Left lung (tissue), 10 donors: ENCODE measurements around the gene PRSS22. TPM values are rescaled to one million over a fixed set of nuclear protein-coding genes. Genes with fewer than 3 reads are reported as not detected.

Experiments used
- ATAC-seq: fragments of 200-7000 bp; cut with Tn5 transposase; one replicate; pipeline ENCODE4 v1.9.1; 2020; ENCODE audit warnings: moderate library complexity
- DNase-seq, 4 donors: peaks; one replicate each; pipeline ENCODE4 v3.0.0-alpha.2; 2013 to 2020
- H3K27ac ChIP-seq, 2 donors: fragments of 200-600 bp; sonication (generic) in 1 of 2; one replicate each; pipeline versions ENCODE4 v1.5.0 to v1.8.0; 2020 to 2021
- H3K27me3 ChIP-seq, 2 donors: fragments of 200-600 bp; sonication (generic) in 1 of 2; one replicate each; pipeline versions ENCODE4 v1.5.0 to v1.8.0; 2020 to 2021
- H3K36me3 ChIP-seq, 2 donors: fragments of 200-600 bp; sonication (generic) in 1 of 2; one replicate each; pipeline versions ENCODE4 v1.5.0 to v1.8.0; 2020 to 2021
- H3K4me1 ChIP-seq, 2 donors: fragments of 200-600 bp; one replicate each; pipeline ENCODE4 v1.8.0; 2021
- H3K4me3 ChIP-seq, 2 donors: fragments of 200-600 bp; sonication (generic) in 1 of 2; one replicate each; pipeline versions ENCODE4 v1.5.0 to v1.8.0; 2020 to 2021; ENCODE audit warnings: mild to moderate bottlenecking in 1 of 2
- H3K9me3 ChIP-seq, 2 donors: fragments of 200-600 bp; sonication (generic) in 1 of 2; one replicate each; pipeline versions ENCODE4 v1.5.0 to v1.8.0; 2020 to 2021
- intact Hi-C, 2 donors: fragments of 100-400 bp; cut with DNase I; formaldehyde crosslinking; loops; one replicate each; pipeline versions ENCODE4 v1.11.2 to v1.14.2; 2022
- polyA plus RNA-seq, 6 donors: library from polyadenylated mRNA; unstranded; fragments of 120-200 nt; gene quantifications; one replicate each; pipeline ENCODE4 v1.2.1, GENCODE V29; 2013; ENCODE audit not compliant: insufficient read length in 6 of 6
- total RNA-seq, 2 donors: library from RNA; stranded (reverse); fragmentation: NEBNext Ultra II Directional; extraction: Animal tissue kit (Norgen Biotek cat#: 25700); gene quantifications; one replicate each; pipeline ENCODE4 v1.2.1, GENCODE V29; 2021
- TF ChIP-seq, protein P1 (sequence below), 2 donors: fragments of 200-600 bp; sonication (generic) in 1 of 2; IDR thresholded peaks; one replicate each; pipeline versions ENCODE4 v1.5.0 to v1.8.0; 2021; ENCODE audit warnings: antibody characterized with exemption in 2 of 2
- donor health status: DM: no; HTN: yes; CAD: no.
- donor health status: DM: no; HTN: no; CAD: no.

Gene PRSS22
- total and polyA plus RNA-seq, 8 donors, result 11.9 to 17.3 (median 15.9) TPM

DNA sequence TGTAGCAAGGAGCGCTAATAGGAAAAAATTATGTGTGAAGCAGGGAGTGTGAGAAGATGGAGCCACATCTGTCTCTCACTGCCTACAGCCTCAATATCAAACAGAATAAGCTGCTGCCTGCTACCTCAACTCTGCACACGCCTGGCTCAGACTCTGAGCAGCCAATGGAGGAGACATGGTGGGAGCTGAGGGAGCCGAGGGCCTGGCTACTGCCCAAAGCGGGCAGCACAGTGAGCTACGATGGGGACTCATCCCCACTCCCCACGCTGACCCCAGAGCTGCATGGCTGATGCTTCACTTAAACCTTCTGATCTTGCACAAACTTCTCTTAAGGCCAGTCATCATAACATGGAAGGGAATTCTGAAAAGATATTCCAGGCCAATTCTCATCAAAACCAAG is 14.0 kb upstream of the PRSS22 start:
- no peaks in the 10 kb centered on the region for H3K9me3 ChIP-seq
- no peak overlapping the region for H3K4me3 ChIP-seq
- peaks cover 6 to 15% of the 10 kb centered on the region in 2 donors for H3K4me1 ChIP-seq
- no peak overlapping the region for H3K27ac ChIP-seq
- TF ChIP-seq, protein P1, sequence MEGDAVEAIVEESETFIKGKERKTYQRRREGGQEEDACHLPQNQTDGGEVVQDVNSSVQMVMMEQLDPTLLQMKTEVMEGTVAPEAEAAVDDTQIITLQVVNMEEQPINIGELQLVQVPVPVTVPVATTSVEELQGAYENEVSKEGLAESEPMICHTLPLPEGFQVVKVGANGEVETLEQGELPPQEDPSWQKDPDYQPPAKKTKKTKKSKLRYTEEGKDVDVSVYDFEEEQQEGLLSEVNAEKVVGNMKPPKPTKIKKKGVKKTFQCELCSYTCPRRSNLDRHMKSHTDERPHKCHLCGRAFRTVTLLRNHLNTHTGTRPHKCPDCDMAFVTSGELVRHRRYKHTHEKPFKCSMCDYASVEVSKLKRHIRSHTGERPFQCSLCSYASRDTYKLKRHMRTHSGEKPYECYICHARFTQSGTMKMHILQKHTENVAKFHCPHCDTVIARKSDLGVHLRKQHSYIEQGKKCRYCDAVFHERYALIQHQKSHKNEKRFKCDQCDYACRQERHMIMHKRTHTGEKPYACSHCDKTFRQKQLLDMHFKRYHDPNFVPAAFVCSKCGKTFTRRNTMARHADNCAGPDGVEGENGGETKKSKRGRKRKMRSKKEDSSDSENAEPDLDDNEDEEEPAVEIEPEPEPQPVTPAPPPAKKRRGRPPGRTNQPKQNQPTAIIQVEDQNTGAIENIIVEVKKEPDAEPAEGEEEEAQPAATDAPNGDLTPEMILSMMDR (IDR thresholded peaks at IDR 0.05), result no peak
- no peaks in the 10 kb centered on the region for H3K27me3 ChIP-seq
- peak in 1 of 4 donors; percentile 53 for DNase-seq
- no peak for ATAC-seq
- no peaks in the 10 kb centered on the region for H3K36me3 ChIP-seq
- intact Hi-C loops, result loop anchor here in 1 of 2 donors (10.0 kb wide), 1 partner anchor 53 kb away; no protein-coding TSS in a partner anchor

DNA sequence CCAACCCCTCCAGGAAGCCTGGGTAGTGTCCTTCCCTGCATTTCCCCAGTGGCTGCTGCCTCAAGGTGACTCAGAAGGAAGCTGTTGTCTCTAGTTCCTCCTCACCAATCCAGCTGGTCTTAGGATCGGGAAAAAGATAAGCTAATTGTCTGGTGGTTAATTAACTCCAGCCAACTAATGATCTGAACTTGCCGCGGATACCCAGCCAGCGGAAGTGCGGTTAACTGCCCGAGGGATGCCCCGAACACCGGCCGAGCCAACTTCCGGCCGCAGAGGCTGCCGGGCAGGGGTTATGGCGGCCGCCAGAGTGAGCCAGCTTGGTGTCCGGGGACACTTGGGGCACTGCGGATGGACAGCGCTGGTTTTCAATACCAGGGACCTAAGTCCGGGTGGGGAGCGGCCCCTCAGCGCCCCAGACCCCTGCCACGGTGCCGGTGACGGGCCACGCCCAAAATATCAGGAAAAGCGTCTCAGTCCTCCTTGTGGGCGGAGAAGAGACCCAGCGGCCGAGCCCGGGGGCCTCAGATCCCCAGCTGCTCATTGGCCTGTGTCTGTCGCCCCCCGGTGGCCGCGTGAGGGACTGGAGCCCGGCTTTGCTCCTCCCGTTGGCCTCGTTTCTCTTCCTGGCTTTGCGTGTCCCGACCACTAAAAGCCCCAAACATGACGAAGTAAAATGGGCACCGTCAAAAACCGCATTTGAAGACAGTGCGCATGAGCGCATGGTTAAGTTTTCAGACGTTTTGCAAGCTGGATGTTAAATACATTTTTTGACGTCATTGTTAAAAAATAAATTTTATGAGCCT is 10.2 kb upstream of the PRSS22 start:
- Histone ChIP-seq H3K27ac (peak overlapping the region; percentile 88 to 94), H3K4me1 (peaks cover 6 to 10% of the 10 kb centered on the region in 2 donors), H3K9me3 (no peaks in the 10 kb centered on the region), H3K36me3 (no peaks in the 10 kb centered on the region), H3K4me3 (peak overlapping the region; percentile 55 to 56), H3K27me3 (peaks cover 0 to 21% of the 10 kb centered on the region in 2 donors)
- ATAC-seq (peak; percentile 100), DNase-seq (peak; percentile 90 to 97 (median 94))
- TF ChIP-seq, protein P1 (IDR thresholded peaks at IDR 0.05), result peak; percentile 95
- intact Hi-C loops, result no loop called here

DNA sequence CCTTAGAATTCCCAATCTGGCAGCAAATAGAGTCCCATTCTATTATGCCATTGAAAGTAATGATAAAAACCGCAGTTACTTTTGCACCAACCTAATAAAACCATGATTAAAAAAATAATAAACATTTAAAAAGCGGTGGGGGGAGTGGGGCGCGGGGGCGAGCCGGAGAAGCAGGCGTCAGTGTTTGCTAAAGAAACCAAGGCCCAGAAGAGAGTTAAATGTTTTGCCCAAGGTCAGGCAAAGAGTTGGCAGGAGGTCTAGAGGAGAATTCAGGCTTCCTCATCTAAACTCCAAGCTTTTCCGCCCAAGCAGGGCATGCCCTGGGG is 9.7 kb upstream of the PRSS22 start:
- DNase-seq (no peak), ATAC-seq (no peak)
- intact Hi-C loops, result no loop called here
- Histone ChIP-seq H3K9me3 (no peaks in the 10 kb centered on the region), H3K4me1 (peaks cover 6 to 10% of the 10 kb centered on the region in 2 donors), H3K4me3 (peak overlapping the region; percentile 55 to 56), H3K36me3 (no peaks in the 10 kb centered on the region), H3K27ac (peak overlapping the region; percentile 88 to 94), H3K27me3 (peaks cover 0 to 21% of the 10 kb centered on the region in 2 donors)
- TF ChIP-seq, protein P1 (IDR thresholded peaks at IDR 0.05), result no peak

DNA sequence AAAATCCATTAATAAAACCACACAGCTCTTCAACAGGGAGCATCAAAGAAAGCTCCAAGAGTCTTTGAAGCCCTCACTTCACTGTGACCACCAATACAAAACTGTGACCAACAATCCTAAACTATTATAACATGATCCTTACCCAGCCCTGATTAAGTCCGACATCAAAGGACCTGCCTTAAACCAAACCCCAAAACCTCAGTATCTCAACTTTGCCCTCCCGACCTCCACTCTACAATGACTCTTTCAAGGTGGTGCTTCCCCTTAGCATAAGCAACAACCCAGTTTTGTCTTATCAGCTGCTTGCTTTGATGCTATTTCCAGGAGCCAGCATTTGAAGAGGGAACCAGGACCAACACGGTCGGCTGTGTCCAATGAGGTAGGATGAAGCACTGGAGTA is 8.5 kb upstream of the PRSS22 start:
- no peak for ATAC-seq
- peaks cover 6 to 10% of the 10 kb centered on the region in 2 donors for H3K4me1 ChIP-seq

DNA sequence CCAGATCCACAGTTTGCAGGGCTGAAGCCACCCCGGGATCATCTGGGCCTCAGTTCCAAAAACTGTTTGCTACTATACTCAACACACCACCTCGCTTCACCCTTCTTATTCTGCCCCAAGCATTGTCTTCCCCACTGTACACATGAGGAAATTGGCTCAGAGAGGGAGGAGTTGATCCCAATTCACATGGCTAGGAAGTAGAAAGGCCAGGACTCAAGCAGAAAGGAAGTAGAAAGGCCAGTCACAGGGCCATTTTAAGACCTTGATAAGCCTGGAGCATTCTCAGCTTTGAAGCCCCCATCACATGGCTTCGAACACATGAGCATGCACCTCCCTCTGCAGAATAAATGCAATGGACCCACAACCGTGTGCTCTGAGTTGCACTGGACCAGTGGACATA is 7.7 kb upstream of the PRSS22 start:
- no peaks in the 10 kb centered on the region for H3K36me3 ChIP-seq
- no peak overlapping the region for H3K4me3 ChIP-seq
- TF ChIP-seq, protein P1 (IDR thresholded peaks at IDR 0.05), result no peak
- ATAC-seq (no peak), DNase-seq (no peak)
- H3K4me1 ChIP-seq, result peaks cover 6 to 10% of the 10 kb centered on the region in 2 donors
- peaks cover 0 to 26% of the 10 kb centered on the region in 2 donors for H3K27me3 ChIP-seq
- H3K27ac ChIP-seq, result no peak overlapping the region
- H3K9me3 ChIP-seq, result peaks cover 0 to 4% of the 10 kb centered on the region in 2 donors
- intact Hi-C loops, result no loop called here

More for the DNA sequence above, 8.5 kb upstream of the PRSS22 start:
- intact Hi-C loops, result no loop called here
- Histone ChIP-seq H3K27me3 (peaks cover 0 to 21% of the 10 kb centered on the region in 2 donors), H3K36me3 (no peaks in the 10 kb centered on the region), H3K27ac (no peak overlapping the region), H3K9me3 (no peaks in the 10 kb centered on the region), H3K4me3 (no peak overlapping the region)
- DNase-seq, result no peak
- TF ChIP-seq, protein P1 (IDR thresholded peaks at IDR 0.05), result no peak
